ENCODE measurements around the gene KBTBD12.

- TF ChIP-seq CTCF (conservative IDR thresholded peaks at IDR 0.05 in 1 of 2, IDR thresholded peaks at IDR 0.05 in 1 of 2; ENCODE audit: low read depth in 1 of 2, low read length in 2 of 2) (no peak), EZH2 (IDR thresholded peaks at IDR 0.05; ENCODE audit: low read length, missing control alignments) (no peak)
Measured at GRCh38 chr3:127967316-127967715, 52.3 kb downstream of the KBTBD12 start.

Data from fibroblast of lung (primary cell).